ENCODE measurements around the gene GOLGA5.
"Not testable (repeated sequence)": the region's sequence is repeated elsewhere in the genome, so short reads cannot be mapped to it uniquely, and the experiment has no call there.

GOLGA5 gene

GRCh38 chr14:92830902-92831301 is 36.8 kb downstream of the GOLGA5 start:
- no peak for DNase-seq

GRCh38 chr14:92832137-92832700 is 38.1 kb downstream of the GOLGA5 start:
- DNase-seq: no peak

GRCh38 chr14:92841930-92842329 is 47.8 kb downstream of the GOLGA5 start:
- DNase-seq: no peak

GRCh38 chr14:92844204-92844603 is 50.1 kb downstream of the GOLGA5 start:
- DNase-seq: no peak

- no peak for DNase-seq
Measured at GRCh38 chr14:92846162-92846897, 52.2 kb downstream of the GOLGA5 start.

GRCh38 chr14:92847278-92847677 is 53.2 kb downstream of the GOLGA5 start:
- DNase-seq: no peak

- no peak for DNase-seq
Measured at GRCh38 chr14:92847749-92848148, 53.6 kb downstream of the GOLGA5 start.

- DNase-seq: no peak
Measured at GRCh38 chr14:92848887-92849286, 54.8 kb downstream of the GOLGA5 start.

GRCh38 chr14:92850492-92850891 is 56.4 kb downstream of the GOLGA5 start:
- DNase-seq: no peak

GRCh38 chr14:92853136-92853535 is 59.0 kb downstream of the GOLGA5 start:
- not testable (repeated sequence) for DNase-seq

GRCh38 chr14:92860049-92860840 is 66.1 kb downstream of the GOLGA5 start:
- DNase-seq: no peak

GRCh38 chr14:92861856-92862745 is 68.0 kb downstream of the GOLGA5 start:
- DNase-seq: no peak

- no peak for DNase-seq
Measured at GRCh38 chr14:92863286-92864080, 69.4 kb downstream of the GOLGA5 start.

- DNase-seq: no peak
Measured at GRCh38 chr14:92865674-92866073, 71.6 kb downstream of the GOLGA5 start.

- DNase-seq: no peak
Measured at GRCh38 chr14:92866181-92866752, 72.2 kb downstream of the GOLGA5 start.

- no peak for DNase-seq
Measured at GRCh38 chr14:92866901-92867865, 73.1 kb downstream of the GOLGA5 start.

- DNase-seq: no peak
Measured at GRCh38 chr14:92874962-92875661, 81.0 kb downstream of the GOLGA5 start.

GRCh38 chr14:92877757-92878431 is 83.8 kb downstream of the GOLGA5 start:
- DNase-seq: no peak

- DNase-seq: no peak
Measured at GRCh38 chr14:92880351-92880750, 86.2 kb downstream of the GOLGA5 start.
